NCI-H345 treated with DMSO at 0.1 percent for 48 hours (cell line): Measurements from ENCODE around the gene AKAP6.

Source experiments
- DNase-seq: peaks from one replicate; lab custom pipeline; 2025; ENCODE audit not compliant: unreplicated experiment; lab: John Stamatoyannopoulos, UW

Gene AKAP6

GRCh38 chr14:32476532-32476931, 147.4 kb downstream of the AKAP6 start:
- DNase-seq = no peak

- no peak for DNase-seq
Measured at GRCh38 chr14:32477396-32477795, 148.3 kb downstream of the AKAP6 start.

- DNase-seq = no peak
Measured at GRCh38 chr14:32478050-32478449, 149.0 kb downstream of the AKAP6 start.

- no peak for DNase-seq
Measured at GRCh38 chr14:32480337-32480736, 151.2 kb downstream of the AKAP6 start.

GRCh38 chr14:32481707-32482106, 152.6 kb downstream of the AKAP6 start:
- no peak for DNase-seq

- no peak for DNase-seq
Measured at GRCh38 chr14:32491416-32492016, 162.4 kb downstream of the AKAP6 start.

GRCh38 chr14:32492457-32492856, 163.4 kb downstream of the AKAP6 start:
- no peak for DNase-seq

GRCh38 chr14:32494609-32495434, 165.7 kb downstream of the AKAP6 start:
- no peak for DNase-seq

GRCh38 chr14:32495435-32495734, 166.3 kb downstream of the AKAP6 start:
- no peak for DNase-seq

- DNase-seq = no peak
Measured at GRCh38 chr14:32497248-32497647, 168.2 kb downstream of the AKAP6 start.

- DNase-seq = no peak
Measured at GRCh38 chr14:32507029-32507984, 178.2 kb downstream of the AKAP6 start.

GRCh38 chr14:32508281-32508680, 179.2 kb downstream of the AKAP6 start:
- no peak for DNase-seq

- no peak for DNase-seq
Measured at GRCh38 chr14:32509632-32510187, 180.6 kb downstream of the AKAP6 start.

- no peak for DNase-seq
Measured at GRCh38 chr14:32510815-32511214, 181.7 kb downstream of the AKAP6 start.

GRCh38 chr14:32512348-32512747, 183.2 kb downstream of the AKAP6 start:
- no peak for DNase-seq

- DNase-seq = no peak
Measured at GRCh38 chr14:32512813-32513212, 183.7 kb downstream of the AKAP6 start.

- no peak for DNase-seq
Measured at GRCh38 chr14:32513571-32514009, 184.5 kb downstream of the AKAP6 start.

- no peak for DNase-seq
Measured at GRCh38 chr14:32514236-32514635, 185.1 kb downstream of the AKAP6 start.

GRCh38 chr14:32514681-32515080, 185.6 kb downstream of the AKAP6 start:
- no peak for DNase-seq

GRCh38 chr14:32524609-32525375, 195.7 kb downstream of the AKAP6 start:
- no peak for DNase-seq

GRCh38 chr14:32525591-32525990, 196.5 kb downstream of the AKAP6 start:
- DNase-seq = no peak
